ENCODE measurements around the gene TIMP1.

Gene TIMP1

GRCh38 chrX:47581731-47582647 is at the start of gene TIMP1:
TSS of gene TIMP1 (plus strand) at chrX:47582436. CDS start at chrX:47583416, 980 bp downstream.
- no peak for TF ChIP-seq CTCF (IDR thresholded peaks at IDR 0.05; ENCODE audit: low read depth, low read length, missing control alignments)
- peak within 1 kb of the TSS; percentile 64 for H3K4me3 ChIP-seq (replicated peaks; ENCODE audit: low read depth, low read length)

GRCh38 chrX:47539860-47540259 is 42.4 kb upstream of the TIMP1 start:
- TF ChIP-seq CTCF (IDR thresholded peaks at IDR 0.05; ENCODE audit: low read depth, low read length, missing control alignments) = no peak
- no peak for DNase-seq (ENCODE audit: extremely low read depth, low read depth)
- H3K4me3 ChIP-seq (replicated peaks; ENCODE audit: low read depth, low read length) = no peak overlapping the region

More at GRCh38 chrX:47581731-47582647, at the start of gene TIMP1:
- peak; percentile 66 for DNase-seq (ENCODE audit: extremely low read depth, low read depth)

- TF ChIP-seq CTCF (IDR thresholded peaks at IDR 0.05; ENCODE audit: low read depth, low read length, missing control alignments) = peak; percentile 58
- H3K4me3 ChIP-seq (replicated peaks; ENCODE audit: low read depth, low read length) = no peak overlapping the region
- peak; percentile 87 for DNase-seq (ENCODE audit: extremely low read depth, low read depth)
Measured at GRCh38 chrX:47540754-47541538, 41.3 kb upstream of the TIMP1 start.

- TF ChIP-seq CTCF (IDR thresholded peaks at IDR 0.05; ENCODE audit: low read depth, low read length, missing control alignments) = no peak
- H3K4me3 ChIP-seq (replicated peaks; ENCODE audit: low read depth, low read length) = no peak overlapping the region
- DNase-seq (ENCODE audit: extremely low read depth, low read depth) = no peak
Measured at GRCh38 chrX:47543496-47543895, 38.7 kb upstream of the TIMP1 start.

- DNase-seq (ENCODE audit: extremely low read depth, low read depth) = peak; percentile 79
Measured at GRCh38 chrX:47556045-47556623, 26.1 kb upstream of the TIMP1 start.

More at GRCh38 chrX:47556045-47556623, 26.1 kb upstream of the TIMP1 start:
- no peak for TF ChIP-seq CTCF (IDR thresholded peaks at IDR 0.05; ENCODE audit: low read depth, low read length, missing control alignments)
- peak overlapping the region; percentile 40 for H3K4me3 ChIP-seq (replicated peaks; ENCODE audit: low read depth, low read length)

Measured in HFF-Myc (cell line).